ENCODE measurements around the gene XYLT2. TPM values are rescaled to one million over a fixed set of nuclear protein-coding genes. Genes with fewer than 3 reads are reported as not detected.

The XYLT2 gene
- total and polyA plus RNA-seq, 9 of the 15 experiments (the other 6 are each of a cell fraction or from before 2014, with no cell fraction given): 0.63 to 9.1 (median 4.3) TPM

- TF ChIP-seq TRIM28 (IDR thresholded peaks at IDR 0.05): no peak
- TF ChIP-seq SOX6 (IDR thresholded peaks at IDR 0.05): no peak
- TF ChIP-seq ZNF280A (IDR thresholded peaks at IDR 0.05; ENCODE audit: low read depth, partially characterized antibody): no peak
- TF ChIP-seq ZNF23 (CRISPR knock-in tag; IDR thresholded peaks at IDR 0.05): no peak
- no peak for TF ChIP-seq ZFP1 (CRISPR knock-in tag; IDR thresholded peaks at IDR 0.05)
- no peak for TF ChIP-seq CTCFL (IDR thresholded peaks at IDR 0.05; ENCODE audit: borderline replicate concordance, insufficient read depth, low read depth, low read length, poor library complexity, severe bottlenecking)
- no peak for TF ChIP-seq ATF1 (CRISPR knock-in tag; IDR thresholded peaks at IDR 0.05)
- TF ChIP-seq ATF1 (tag; IDR thresholded peaks at IDR 0.05): 0 out of 2 replicates have a peak, but pooled peaks have one; percentile 28
- no peak for TF ChIP-seq NR4A1 (CRISPR knock-in tag; IDR thresholded peaks at IDR 0.05)
- TF ChIP-seq NR4A1 (tag; IDR thresholded peaks at IDR 0.05): peak; percentile 95
- no peak for TF ChIP-seq USF1 (CRISPR knock-in tag; IDR thresholded peaks at IDR 0.05)
- TF ChIP-seq ZNF512 (tag; IDR thresholded peaks at IDR 0.05): no peak
- no peak for TF ChIP-seq ZMIZ1 (IDR thresholded peaks at IDR 0.05; ENCODE audit: low read depth in 2 of 2, low read length in 2 of 2)
- no peak for TF ChIP-seq YBX1 (IDR thresholded peaks at IDR 0.05)
- 0 out of 2 replicates have a peak, but pooled peaks have one; percentile 32 for TF ChIP-seq NFE2L1 (tag; IDR thresholded peaks at IDR 0.05; ENCODE audit: borderline replicate concordance, low read depth)
- TF ChIP-seq PURB (CRISPR knock-in tag; IDR thresholded peaks at IDR 0.05; ENCODE audit: low read depth): no peak
- TF ChIP-seq SMAD1 (IDR thresholded peaks at IDR 0.05; ENCODE audit: low read depth, low read length, partially characterized antibody): no peak
- no peak for TF ChIP-seq IFI16 (CRISPR knock-in tag; IDR thresholded peaks at IDR 0.05)
- TF ChIP-seq ZBED1 (IDR thresholded peaks at IDR 0.05): no peak
- no peak for TF ChIP-seq MCM7 (IDR thresholded peaks at IDR 0.05)
These were observed 26.5 kb upstream of the XYLT2 start (continued) for GRCh38 chr17:50319306-50320004.

Data from K562 (cell line).